ENCODE measurements around the gene OPRL1. TPM values are rescaled to one million over a fixed set of nuclear protein-coding genes. Genes with fewer than 3 reads are reported as not detected.

Gene OPRL1
- total and polyA plus RNA-seq, 12 donors, result 0.19 to 1.3 (median 0.40) TPM

- Histone ChIP-seq H3K4me1 (no peaks in the 10 kb centered on the region), H3K4me3 (no peak overlapping the region), H3K36me3 (no peaks in the 10 kb centered on the region), H3K27me3 (peaks cover 0 to 29% (median 7%) of the 10 kb centered on the region in 7 donors), H3K9me3 (peaks cover 0 to 18% (median 0%) of the 10 kb centered on the region in 11 donors), H3K27ac (no peak overlapping the region)
- ATAC-seq (no peak), DNase-seq (no peak)
- 87 to 88% methylated on average over 17 of the region's 17 CpGs for WGBS, 2 donors
- no peak for TF ChIP-seq CTCF (IDR thresholded peaks at IDR 0.05)
- intact Hi-C loops (cut with DNase I), result no loop called here
Observed at GRCh38 chr20:64145458-64146300, 65.8 kb downstream of the OPRL1 start.

GRCh38 chr20:64146301-64146935, 66.5 kb downstream of the OPRL1 start:
- no peak overlapping the region for H3K4me3 ChIP-seq
- no peak for DNase-seq
- H3K9me3 ChIP-seq, result peaks cover 0 to 18% (median 0%) of the 10 kb centered on the region in 11 donors
- no peaks in the 10 kb centered on the region for H3K4me1 ChIP-seq
- ATAC-seq, result no peak
- intact Hi-C loops (cut with DNase I), result no loop called here
- H3K27ac ChIP-seq, result no peak overlapping the region
- TF ChIP-seq CTCF (IDR thresholded peaks at IDR 0.05), result no peak
- H3K27me3 ChIP-seq, result peaks cover 0 to 29% (median 7%) of the 10 kb centered on the region in 7 donors
- WGBS, 2 donors, result 75 to 85% methylated on average over 7 of the region's 7 CpGs
- H3K36me3 ChIP-seq, result no peaks in the 10 kb centered on the region

- DNase-seq, result no peak
- ATAC-seq, result no peak
- H3K36me3 ChIP-seq, result no peaks in the 10 kb centered on the region
- peaks cover 0 to 29% (median 7%) of the 10 kb centered on the region in 7 donors for H3K27me3 ChIP-seq
- H3K4me3 ChIP-seq, result no peak overlapping the region
- H3K27ac ChIP-seq, result no peak overlapping the region
- intact Hi-C loops (cut with DNase I), result no loop called here
- 75 to 80% methylated on average over 12 of the region's 12 CpGs for WGBS, 2 donors
- no peaks in the 10 kb centered on the region for H3K4me1 ChIP-seq
- TF ChIP-seq CTCF (IDR thresholded peaks at IDR 0.05), result no peak
- H3K9me3 ChIP-seq, result peaks cover 0 to 18% (median 0%) of the 10 kb centered on the region in 11 donors
Observed at GRCh38 chr20:64146936-64147477, 67.1 kb downstream of the OPRL1 start.

- intact Hi-C loops (cut with DNase I), result no loop called here
- TF ChIP-seq CTCF (IDR thresholded peaks at IDR 0.05), result no peak
- Histone ChIP-seq H3K36me3 (no peaks in the 10 kb centered on the region), H3K27me3 (peaks cover 0 to 33% (median 7%) of the 10 kb centered on the region in 7 donors), H3K4me3 (no peak overlapping the region), H3K27ac (no peak overlapping the region), H3K9me3 (peaks cover 0 to 18% (median 0%) of the 10 kb centered on the region in 11 donors), H3K4me1 (no peaks in the 10 kb centered on the region)
- 72 to 74% methylated on average over 5 of the region's 5 CpGs for WGBS, 2 donors
- no peak for DNase-seq
- no peak for ATAC-seq
Observed at GRCh38 chr20:64148581-64148980, 68.7 kb downstream of the OPRL1 start.
